Measurements from ENCODE around the gene SMARCA4.

SMARCA4 gene

GRCh38 chr19:11013771-11014170 is 52.9 kb downstream of the SMARCA4 start:
- Histone ChIP-seq H3K36me3 (ENCODE audit: insufficient read depth, low read length) (peaks cover 93% of the 10 kb centered on the region; the same call in 1 of the 2 replicates), H3F3A (ENCODE audit: low read depth) (no peaks in the 10 kb centered on the region), H3K79me2 (ENCODE audit: insufficient read depth, low read length) (no peaks in the 10 kb centered on the region), H3K9me3 (ENCODE audit: insufficient read depth, low read depth, low read length) (no peaks in the 10 kb centered on the region), H3K4me2 (ENCODE audit: low read depth, low read length, poor library complexity, severe bottlenecking) (no peak overlapping the region), H3K9me2 (replicated peaks; ENCODE audit: low read depth, low read length) (no peaks in the 10 kb centered on the region), H2AFZ (ENCODE audit: low read length) (no peak overlapping the region), H3K4me1 (ENCODE audit: insufficient read depth, low read length, poor library complexity, severe bottlenecking) (no peaks in the 10 kb centered on the region), H3K9ac (ENCODE audit: low read depth, low read length, poor library complexity, severe bottlenecking) (no peak overlapping the region), H4K20me1 (ENCODE audit: insufficient read depth, low read length, poor library complexity, severe bottlenecking) (peaks cover 3% of the 10 kb centered on the region), H3K27me3 (ENCODE audit: insufficient read depth, low read length, poor library complexity, severe bottlenecking) (no peaks in the 10 kb centered on the region), H3K4me3 (ENCODE audit: low read length, poor library complexity, severe bottlenecking) (no peak overlapping the region)
- TF ChIP-seq EZH2phosphoT487 (IDR thresholded peaks at IDR 0.05; ENCODE audit: borderline replicate concordance), result no peak
- no peak for TF ChIP-seq CTCF (conservative IDR thresholded peaks at IDR 0.05; ENCODE audit: low read length)

- peaks cover 3% of the 10 kb centered on the region for H4K20me1 ChIP-seq (ENCODE audit: insufficient read depth, low read length, poor library complexity, severe bottlenecking)
- H3K79me2 ChIP-seq (ENCODE audit: insufficient read depth, low read length), result no peaks in the 10 kb centered on the region
- TF ChIP-seq CTCF (conservative IDR thresholded peaks at IDR 0.05; ENCODE audit: low read length) (no peak), EZH2phosphoT487 (IDR thresholded peaks at IDR 0.05; ENCODE audit: borderline replicate concordance) (no peak)
- H3F3A ChIP-seq (ENCODE audit: low read depth), result no peaks in the 10 kb centered on the region
- H2AFZ ChIP-seq (ENCODE audit: low read length), result no peak overlapping the region
- peaks cover 95% of the 10 kb centered on the region; the same call in 1 of the 2 replicates for H3K36me3 ChIP-seq (ENCODE audit: insufficient read depth, low read length)
- H3K9me2 ChIP-seq (replicated peaks; ENCODE audit: low read depth, low read length), result no peaks in the 10 kb centered on the region
- no peaks in the 10 kb centered on the region for H3K9me3 ChIP-seq (ENCODE audit: insufficient read depth, low read depth, low read length)
- H3K4me1 ChIP-seq (ENCODE audit: insufficient read depth, low read length, poor library complexity, severe bottlenecking), result no peaks in the 10 kb centered on the region
- no peak overlapping the region for H3K4me2 ChIP-seq (ENCODE audit: low read depth, low read length, poor library complexity, severe bottlenecking)
- no peaks in the 10 kb centered on the region for H3K27me3 ChIP-seq (ENCODE audit: insufficient read depth, low read length, poor library complexity, severe bottlenecking)
- H3K4me3 ChIP-seq (ENCODE audit: low read length, poor library complexity, severe bottlenecking), result no peak overlapping the region
- H3K9ac ChIP-seq (ENCODE audit: low read depth, low read length, poor library complexity, severe bottlenecking), result no peak overlapping the region
Measured at GRCh38 chr19:11014403-11014911, 53.6 kb downstream of the SMARCA4 start.

DNA sequence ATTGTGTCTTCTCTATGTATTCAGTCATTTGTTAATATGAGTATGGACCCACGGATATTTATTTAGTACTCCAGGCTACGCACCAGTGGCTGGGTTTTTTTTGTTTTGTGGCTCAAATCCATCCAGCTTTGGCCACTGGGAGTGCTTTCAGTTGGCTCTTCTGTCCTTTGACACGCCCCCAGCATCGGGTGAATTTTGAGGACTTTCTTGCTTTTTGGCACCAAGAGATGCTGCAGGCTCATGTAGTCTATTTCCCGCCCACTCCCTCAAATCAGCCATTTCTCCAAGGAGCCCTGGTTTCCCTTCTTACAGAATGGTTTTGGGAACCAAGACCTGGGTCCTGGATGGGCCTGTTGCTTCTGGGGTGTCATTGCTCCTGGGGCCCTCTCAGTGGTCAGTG is 55.8 kb downstream of the SMARCA4 start:
- no peak overlapping the region for H3K4me2 ChIP-seq (ENCODE audit: low read depth, low read length, poor library complexity, severe bottlenecking)
- H3K9me2 ChIP-seq (replicated peaks; ENCODE audit: low read depth, low read length), result no peaks in the 10 kb centered on the region
- no peak overlapping the region for H3K4me3 ChIP-seq (ENCODE audit: low read length, poor library complexity, severe bottlenecking)
- H3K79me2 ChIP-seq (ENCODE audit: insufficient read depth, low read length), result no peaks in the 10 kb centered on the region
- no peaks in the 10 kb centered on the region for H3K27me3 ChIP-seq (ENCODE audit: insufficient read depth, low read length, poor library complexity, severe bottlenecking)
- H4K20me1 ChIP-seq (ENCODE audit: insufficient read depth, low read length, poor library complexity, severe bottlenecking), result peaks cover 3% of the 10 kb centered on the region
- peaks cover 98% of the 10 kb centered on the region; the same call in 1 of the 2 replicates for H3K36me3 ChIP-seq (ENCODE audit: insufficient read depth, low read length)
- H3K9ac ChIP-seq (ENCODE audit: low read depth, low read length, poor library complexity, severe bottlenecking), result no peak overlapping the region
- H3F3A ChIP-seq (ENCODE audit: low read depth), result no peaks in the 10 kb centered on the region
- TF ChIP-seq CTCF (conservative IDR thresholded peaks at IDR 0.05; ENCODE audit: low read length) (no peak), EZH2phosphoT487 (IDR thresholded peaks at IDR 0.05; ENCODE audit: borderline replicate concordance) (no peak)
- no peaks in the 10 kb centered on the region for H3K4me1 ChIP-seq (ENCODE audit: insufficient read depth, low read length, poor library complexity, severe bottlenecking)
- no peaks in the 10 kb centered on the region for H3K9me3 ChIP-seq (ENCODE audit: insufficient read depth, low read depth, low read length)
- no peak overlapping the region for H2AFZ ChIP-seq (ENCODE audit: low read length)

All from Loucy (cell line).